GM18861 (cell line): Measurements from ENCODE around the gene MAGEB17.

ENCODE experiments used
- ATAC-seq: cut with Tn5 transposase; IDR thresholded peaks from one replicate; pipeline ENCODE4 v1.9.1; 2021; ENCODE audit not compliant: unreplicated experiment

Gene MAGEB17

DNA sequence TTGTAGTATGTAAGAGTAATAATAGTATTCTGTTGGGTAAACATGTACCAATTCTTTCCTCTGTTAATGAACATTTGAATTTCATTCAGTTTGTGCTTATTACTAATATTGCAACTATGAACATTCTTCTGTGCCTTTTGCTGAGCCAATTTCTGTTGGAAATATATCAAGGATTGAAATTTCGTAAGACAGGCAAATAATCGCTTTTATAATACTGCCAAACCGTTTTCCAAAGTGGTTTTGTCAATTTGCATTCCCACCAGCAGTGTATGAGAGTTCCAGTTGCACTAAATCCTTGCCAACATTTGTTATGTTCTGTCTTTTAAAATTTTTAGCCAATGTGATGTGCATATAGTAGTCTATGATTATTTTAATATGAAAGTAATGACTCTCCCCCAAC, 38.6 kb downstream of the MAGEB17 start:
- no peak for ATAC-seq

GRCh38 chrX:16207634-16208033, 40.4 kb downstream of the MAGEB17 start:
- ATAC-seq: no peak

DNA sequence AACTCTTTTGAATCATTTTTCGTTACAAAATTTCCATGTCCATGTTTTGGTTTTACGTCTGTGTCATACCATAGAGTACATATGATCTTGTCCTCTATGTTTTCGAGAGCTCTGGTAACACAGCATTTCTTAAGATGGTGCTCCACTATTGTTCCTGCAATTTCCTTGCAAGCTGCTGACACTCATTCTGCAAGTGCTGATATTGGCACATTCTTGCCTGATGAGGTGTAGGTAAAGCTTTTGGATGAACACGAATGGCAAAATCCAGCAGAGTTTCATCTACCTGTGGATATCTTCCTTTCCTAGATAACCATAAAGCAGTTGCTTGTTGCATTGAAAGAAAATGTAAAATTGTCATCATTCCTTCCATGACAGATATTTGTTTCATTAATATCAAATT, 41.3 kb downstream of the MAGEB17 start:
- no peak for ATAC-seq

- no peak for ATAC-seq
These were observed 42.8 kb downstream of the MAGEB17 start for GRCh38 chrX:16210061-16210460.

- no peak for ATAC-seq
These were observed 44.7 kb downstream of the MAGEB17 start for GRCh38 chrX:16212024-16212423.

GRCh38 chrX:16212436-16212835, 45.2 kb downstream of the MAGEB17 start:
- peak; percentile 48 for ATAC-seq

DNA sequence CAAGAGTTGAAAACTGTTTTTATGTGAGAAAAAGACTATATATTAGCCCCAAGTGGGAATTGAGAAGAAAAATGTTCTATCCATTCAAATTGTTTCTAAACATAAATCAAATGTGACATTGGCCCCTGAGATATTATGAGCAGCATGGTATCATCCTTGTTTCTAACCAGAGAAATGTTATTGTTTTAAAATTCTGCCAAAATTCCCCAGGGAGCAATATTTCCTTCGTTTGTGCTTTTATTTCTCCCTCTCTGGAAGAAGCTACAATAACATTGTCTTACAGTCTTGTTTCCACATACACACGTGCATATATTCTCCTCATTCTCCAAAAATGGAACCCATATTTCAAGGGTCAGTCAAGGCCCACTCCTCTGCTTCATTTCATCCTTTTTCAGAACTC, 46.7 kb downstream of the MAGEB17 start:
- ATAC-seq: no peak

DNA sequence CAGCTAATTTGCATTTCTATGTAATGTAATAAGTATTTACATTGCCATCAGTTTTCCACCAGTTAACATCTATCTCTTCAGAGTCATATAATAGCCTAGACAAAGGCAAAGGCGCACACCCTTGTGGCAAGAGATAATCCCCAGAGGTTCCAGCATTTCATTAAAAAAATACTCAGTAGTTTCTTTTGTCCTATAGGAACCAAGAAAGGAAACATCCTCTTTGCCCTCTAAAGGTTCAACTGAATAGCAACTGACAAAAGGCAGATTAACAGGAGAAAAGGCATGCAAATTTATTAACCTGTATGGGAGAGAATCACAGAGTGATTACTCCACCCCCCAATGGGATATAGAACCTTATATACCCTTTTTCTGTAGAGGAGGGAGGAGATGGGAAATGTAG, 48.4 kb downstream of the MAGEB17 start:
- ATAC-seq: no peak
